HL-60 (cell line): ENCODE results near the gene AICDA.
"Not testable (repeated sequence)": the region's sequence is repeated elsewhere in the genome, so short reads cannot be mapped to it uniquely, and the experiment has no call there.

Experiments
- DNase-seq, 2 experiments: peaks; one replicate each; pipeline ENCODE4 v3.0.0-alpha.2; 2010 to 2020; ENCODE audit warnings: low read depth in 1 of 2, low spot score in 1 of 2
- H3K27ac ChIP-seq: fragments of 250-450 bp; sonication (Bioruptor Pico); replicated peaks from 2 replicates; pipeline ENCODE4 v1.5.1; 2020; ENCODE audit warnings: mild to moderate bottlenecking, moderate library complexity
- H3K27me3 ChIP-seq: fragments of 250-450 bp; sonication (Bioruptor Pico); 2 replicates; pipeline ENCODE4 v1.5.1; 2021; ENCODE audit warnings: mild to moderate bottlenecking, moderate library complexity; ENCODE audit not compliant: insufficient read depth, poor library complexity, severe bottlenecking
- H3K4me3 ChIP-seq: replicated peaks from 2 replicates; pipeline ENCODE4 v1.5.1; 2011; ENCODE audit warnings: mild to moderate bottlenecking, control low read depth, low read length; ENCODE audit not compliant: insufficient read depth
- CTCF ChIP-seq: IDR thresholded peaks from one replicate; pipeline ENCODE4 v1.5.1; 2011; ENCODE audit warnings: low read length, control low read depth, inconsistent platforms; ENCODE audit not compliant: insufficient read depth
- GABPA ChIP-seq: IDR thresholded peaks from 2 replicates; pipeline ENCODE4 v1.6.1; 2012; ENCODE audit warnings: low read depth
- POLR2AphosphoS5 ChIP-seq: IDR thresholded peaks from 2 replicates; pipeline ENCODE4 v1.6.1; 2012; ENCODE audit warnings: low read depth
- REST ChIP-seq: IDR thresholded peaks from 2 replicates; pipeline ENCODE4 v1.6.1; 2012; ENCODE audit warnings: low read depth; ENCODE audit not compliant: insufficient replicate concordance
- SPI1 ChIP-seq: IDR thresholded peaks from 2 replicates; pipeline ENCODE4 v1.6.1; 2012; ENCODE audit warnings: low read depth, mild to moderate bottlenecking, borderline replicate concordance

Gene AICDA

GRCh38 chr12:8590842-8591545, 21.7 kb downstream of the AICDA start:
- peak; percentile 52 to 54 for DNase-seq
- Histone ChIP-seq H3K27me3 (no peaks in the 10 kb centered on the region), H3K4me3 (no peak overlapping the region), H3K27ac (no peak overlapping the region; the same call in 1 of the 2 replicates)
- TF ChIP-seq GABPA (no peak), CTCF (peak; percentile 14), REST (no peak), POLR2AphosphoS5 (no peak), SPI1 (peak; percentile 25; the same call in 1 of the 2 replicates)

- TF ChIP-seq GABPA (no peak), REST (no peak), SPI1 (no peak), POLR2AphosphoS5 (no peak), CTCF (no peak)
These were observed 23.0 kb downstream of the AICDA start for GRCh38 chr12:8589679-8590078.

GRCh38 chr12:8584478-8584877, 28.2 kb downstream of the AICDA start:
- H3K4me3 ChIP-seq, H3K27me3 ChIP-seq, DNase-seq, H3K27ac ChIP-seq: not testable (repeated sequence)

More at GRCh38 chr12:8589679-8590078, 23.0 kb downstream of the AICDA start:
- H3K4me3 ChIP-seq, result no peak overlapping the region
- no peaks in the 10 kb centered on the region for H3K27me3 ChIP-seq
- H3K27ac ChIP-seq, result no peak overlapping the region
- no peak for DNase-seq

- H3K27me3 ChIP-seq, result no peaks in the 10 kb centered on the region
- DNase-seq, result no peak
- no peak overlapping the region for H3K4me3 ChIP-seq
- H3K27ac ChIP-seq, result no peak overlapping the region
- TF ChIP-seq GABPA (no peak), POLR2AphosphoS5 (no peak), CTCF (no peak), SPI1 (no peak), REST (no peak)
These were observed 28.7 kb downstream of the AICDA start for GRCh38 chr12:8584004-8584403.
